HG03521 (cell line): Measurements from ENCODE around the gene RHOD.

Experiments
- ATAC-seq: cut with Tn5 transposase; IDR thresholded peaks from one replicate; pipeline ENCODE4 v1.9.1; 2021; ENCODE audit warnings: mild to moderate bottlenecking, moderate library complexity; ENCODE audit not compliant: unreplicated experiment

RHOD gene

GRCh38 chr11:67058506-67058905 lies 1.9 kb downstream of the RHOD start:
- no peak for ATAC-seq

- ATAC-seq = no peak
Observed at GRCh38 chr11:67059671-67060070, 3.0 kb downstream of the RHOD start.

- no peak for ATAC-seq
Observed at GRCh38 chr11:67060111-67060522, 3.5 kb downstream of the RHOD start.

GRCh38 chr11:67062526-67063373 lies 6.1 kb downstream of the RHOD start:
- ATAC-seq = no peak

GRCh38 chr11:67066333-67066709 lies 9.7 kb downstream of the RHOD start:
- no peak for ATAC-seq

- ATAC-seq = no peak
Observed at GRCh38 chr11:67071420-67072284, 15.0 kb downstream of the RHOD start.

- ATAC-seq = no peak
Observed at GRCh38 chr11:67072295-67072694, 15.6 kb downstream of the RHOD start.

- ATAC-seq = no peak
Observed at GRCh38 chr11:67073908-67074307, 17.3 kb downstream of the RHOD start.

GRCh38 chr11:67076202-67076601 lies 19.6 kb downstream of the RHOD start:
- no peak for ATAC-seq

- no peak for ATAC-seq
Observed at GRCh38 chr11:67079065-67079705, 22.5 kb downstream of the RHOD start.

GRCh38 chr11:67082071-67082791 lies 25.6 kb downstream of the RHOD start:
- ATAC-seq = no peak

- ATAC-seq = no peak
Observed at GRCh38 chr11:67083786-67084366, 27.2 kb downstream of the RHOD start.

- no peak for ATAC-seq
Observed at GRCh38 chr11:67085617-67086016, 29.0 kb downstream of the RHOD start.

- no peak for ATAC-seq
Observed at GRCh38 chr11:67090717-67091116, 34.1 kb downstream of the RHOD start.

GRCh38 chr11:67095214-67095507 lies 38.5 kb downstream of the RHOD start:
- ATAC-seq = no peak

- no peak for ATAC-seq
Observed at GRCh38 chr11:67098799-67099429, 42.3 kb downstream of the RHOD start.

- no peak for ATAC-seq
Observed at GRCh38 chr11:67099831-67100324, 43.2 kb downstream of the RHOD start.

- ATAC-seq = no peak
Observed at GRCh38 chr11:67102664-67103063, 46.0 kb downstream of the RHOD start.

- no peak for ATAC-seq
Observed at GRCh38 chr11:67105964-67106363, 49.3 kb downstream of the RHOD start.

- no peak for ATAC-seq
Observed at GRCh38 chr11:67111261-67111660, 54.6 kb downstream of the RHOD start.
